ENCODE results near the gene IMP4. TPM values are rescaled to one million over a fixed set of nuclear protein-coding genes. Genes with fewer than 3 reads are reported as not detected.

IMP4 gene
- total RNA-seq, 1 experiment from 2014 or later = 101 TPM

- peaks cover 16 to 27% of the 10 kb centered on the region in 2 experiments for H3K4me1 Mint-ChIP-seq
- no peaks in the 10 kb centered on the region for H3K79me1 ChIP-seq (ENCODE audit: insufficient read depth, low read depth, low read length, poor library complexity, severe bottlenecking)
- WGBS (ENCODE audit: extremely low coverage, insufficient read length, low lambda C conversion rate) = no CpG with 5 or more reads among the region's 9 CpGs
- no peak for DNase-seq
- no peak overlapping the region for H2AFZ ChIP-seq (ENCODE audit: low read length)
- peaks cover 8 to 28% (median 20%) of the 10 kb centered on the region in 3 experiments for H3K36me3 Mint-ChIP-seq (ENCODE audit: insufficient read depth in 1 of 3, low read depth in 3 of 3)
- no peak overlapping the region for H2AK5ac ChIP-seq (ENCODE audit: insufficient read length, low read length)
- H3K4me1 ChIP-seq (ENCODE audit: insufficient read depth, low read length) = no peaks in the 10 kb centered on the region; the same call in 1 of the 2 replicates
- no peak overlapping the region for H4K5ac ChIP-seq (ENCODE audit: insufficient read length, low read depth, low read length)
- H3K9me3 Mint-ChIP-seq = no peaks in the 10 kb centered on the region; a peak in 1 of 5 replicates
- H2BK20ac ChIP-seq (ENCODE audit: low read depth, low read length, poor library complexity, severe bottlenecking) = no peak overlapping the region
- H2BK15ac ChIP-seq (ENCODE audit: low read depth, low read length) = no peak overlapping the region
- no peaks in the 10 kb centered on the region for H3K27me3 ChIP-seq (ENCODE audit: insufficient read depth, low read length)
- no peak overlapping the region for H3K23ac ChIP-seq (ENCODE audit: insufficient read length, low read depth, low read length)
- no peak overlapping the region; a peak in 1 of 5 replicates for H3K4me3 Mint-ChIP-seq
- peaks cover 7% of the 10 kb centered on the region for H3K27me3 Mint-ChIP-seq (ENCODE audit: low read depth)
- H3K9ac ChIP-seq (ENCODE audit: extremely low read depth, insufficient read length, low read length) = no peak overlapping the region
- H3K4me2 ChIP-seq (ENCODE audit: insufficient read depth, insufficient read length, low read length) = no peak overlapping the region
- H2BK5ac ChIP-seq (ENCODE audit: insufficient read length, low read length) = no peak overlapping the region
- H2BK12ac ChIP-seq (ENCODE audit: insufficient read length, low read depth, low read length) = no peak overlapping the region
- no peak overlapping the region for H3K27ac ChIP-seq (ENCODE audit: insufficient read length, low read depth, low read length)
- H2BK120ac ChIP-seq (ENCODE audit: low read depth, low read length, poor library complexity, severe bottlenecking) = no peak overlapping the region
- no peak overlapping the region for H3K56ac ChIP-seq (ENCODE audit: insufficient read length, low read depth, low read length)
- peaks cover 8% of the 10 kb centered on the region for H3K23me2 ChIP-seq (ENCODE audit: insufficient read length, low read depth, low read length, poor library complexity, severe bottlenecking)
- H4K20me1 ChIP-seq (ENCODE audit: control insufficient read depth, insufficient read depth, insufficient read length) = no peaks in the 10 kb centered on the region
- no peaks in the 10 kb centered on the region for H3K9me3 ChIP-seq (ENCODE audit: control insufficient read depth, low read depth, low read length)
- peak overlapping the region in 2 of 3 experiments; percentile 24 to 57; a peak in 1 of 7 replicates for H3K27ac Mint-ChIP-seq
- H3T11ph ChIP-seq (ENCODE audit: low read length) = no peak overlapping the region
- H3K79me2 ChIP-seq (ENCODE audit: insufficient read depth, low read length) = no peaks in the 10 kb centered on the region
- no peak overlapping the region for H3K18ac ChIP-seq (ENCODE audit: insufficient read length, low read depth, low read length)
- H3K14ac ChIP-seq (ENCODE audit: insufficient read depth, low read length) = no peak overlapping the region
- TF ChIP-seq CTCF (conservative IDR thresholded peaks at IDR 0.05) = no peak
- H4K91ac ChIP-seq (ENCODE audit: insufficient read length, low read depth, low read length) = no peak overlapping the region
- H4K8ac ChIP-seq (replicated peaks; ENCODE audit: insufficient read length, low read depth, low read length) = no peak overlapping the region
- no peak overlapping the region for H3K4ac ChIP-seq (ENCODE audit: low read depth, low read length)
Observed at GRCh38 chr2:130374587-130375290, 32.0 kb downstream of the IMP4 start.

Measured in H9 (cell line).